ENCODE results near the gene ZNF519. TPM values are rescaled to one million over a fixed set of nuclear protein-coding genes. Genes with fewer than 3 reads are reported as not detected.
A peak's percentile ranks its signal among the peaks of the same experiment; 100 is the strongest.
"Not testable (repeated sequence)": the region's sequence is repeated elsewhere in the genome, so short reads cannot be mapped to it uniquely, and the experiment has no call there.

Gene ZNF519
- total RNA-seq, 2 donors from 2014 or later, result 24.6 to 31.9 TPM

DNA sequence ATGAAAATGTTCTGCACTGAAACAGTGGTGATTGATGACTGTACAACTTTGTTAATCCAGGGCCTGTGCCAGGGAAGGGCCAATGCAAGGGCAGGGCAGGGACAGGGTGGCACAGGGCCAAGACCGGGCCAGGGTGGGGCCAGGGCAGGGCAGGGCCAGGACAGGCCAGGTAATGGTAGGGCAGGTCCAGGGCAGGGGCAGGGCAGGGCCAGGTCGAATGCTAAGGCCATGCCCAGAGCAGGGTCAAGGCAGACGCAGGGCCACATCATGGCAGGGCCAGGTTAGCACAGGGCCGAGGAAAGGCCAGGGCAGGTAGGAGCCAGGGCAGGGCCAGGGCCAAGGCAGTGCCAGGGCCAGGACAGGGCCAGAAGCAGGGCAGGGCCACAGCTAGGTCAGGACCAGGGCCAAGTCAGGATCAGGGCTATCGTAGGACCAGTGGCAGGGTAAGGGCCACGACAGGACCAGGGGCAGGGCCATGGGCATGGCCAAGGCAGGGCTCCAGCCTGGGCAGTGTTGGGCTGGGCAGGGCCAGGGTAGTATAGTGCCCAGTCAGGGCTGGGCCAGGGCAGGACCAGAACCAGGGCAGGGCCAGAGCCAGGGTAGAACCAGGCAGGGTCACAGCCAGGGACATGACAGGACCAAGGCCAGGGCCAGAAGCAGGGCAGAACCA lies 38.3 kb upstream of the ZNF519 start:
- H3K27me3 Mint-ChIP-seq (ENCODE audit: insufficient read depth); DNase-seq; H3K27me3 ChIP-seq (ENCODE audit: control insufficient read depth, insufficient read depth, low read length, poor library complexity, severe bottlenecking); H3K9me3 ChIP-seq (ENCODE audit: control insufficient read depth, low read length); H3K36me3 ChIP-seq (ENCODE audit: control insufficient read depth, insufficient read depth, low read length); H3K9ac ChIP-seq (ENCODE audit: extremely low read depth, low read length, poor library complexity, severe bottlenecking); H3K27ac ChIP-seq (ENCODE audit: low read depth, low read length); H3K4me1 Mint-ChIP-seq; H3K36me3 Mint-ChIP-seq (ENCODE audit: low read depth); H3K4me1 ChIP-seq (ENCODE audit: control insufficient read depth, insufficient read depth, low read length); H3K4me3 ChIP-seq (ENCODE audit: low read length); H3K4me3 Mint-ChIP-seq; H3K27ac Mint-ChIP-seq: not testable (repeated sequence)
- H3K9me3 Mint-ChIP-seq, result peaks cover 72% of the 10 kb centered on the region
- WGBS, 2 experiments (ENCODE audit: insufficient coverage in 1 of 2, insufficient read length in 1 of 2), result 79% methylated on average over 4 to 5 of the region's 6 CpGs

DNA sequence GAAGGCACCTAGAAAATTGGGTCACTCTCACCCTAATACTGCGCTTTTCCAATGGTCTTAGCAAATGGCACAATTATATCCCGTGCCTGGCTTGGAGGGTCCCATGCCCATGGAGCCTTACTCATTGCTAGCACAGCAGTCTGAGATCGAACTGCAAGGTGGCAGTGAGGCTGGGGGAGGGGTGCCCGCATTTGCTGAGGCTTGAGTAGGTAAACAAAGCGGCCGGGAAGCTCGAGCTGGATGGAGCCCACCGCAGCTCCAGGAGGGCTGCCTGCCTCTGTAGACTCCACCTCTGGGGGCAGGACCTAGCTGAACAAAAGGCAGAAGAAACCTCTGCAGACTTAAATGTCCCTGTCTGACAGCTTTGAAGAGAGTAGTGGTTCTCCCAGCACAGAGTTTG lies 30.7 kb upstream of the ZNF519 start:
- not testable (repeated sequence) for H3K27ac Mint-ChIP-seq; H3K27ac ChIP-seq (ENCODE audit: low read depth, low read length); H3K27me3 ChIP-seq (ENCODE audit: control insufficient read depth, insufficient read depth, low read length, poor library complexity, severe bottlenecking); H3K9me3 ChIP-seq (ENCODE audit: control insufficient read depth, low read length); H3K4me3 ChIP-seq (ENCODE audit: low read length); H3K36me3 ChIP-seq (ENCODE audit: control insufficient read depth, insufficient read depth, low read length); H3K27me3 Mint-ChIP-seq (ENCODE audit: insufficient read depth); DNase-seq; H3K4me1 Mint-ChIP-seq; H3K36me3 Mint-ChIP-seq (ENCODE audit: low read depth); H3K9ac ChIP-seq (ENCODE audit: extremely low read depth, low read length, poor library complexity, severe bottlenecking); H3K4me1 ChIP-seq (ENCODE audit: control insufficient read depth, insufficient read depth, low read length); H3K4me3 Mint-ChIP-seq
- WGBS, 2 experiments (ENCODE audit: insufficient coverage in 1 of 2, insufficient read length in 1 of 2), result 53 to 69% methylated on average over 4 to 8 of the region's 8 CpGs
- H3K9me3 Mint-ChIP-seq, result peaks cover 61% of the 10 kb centered on the region

DNA sequence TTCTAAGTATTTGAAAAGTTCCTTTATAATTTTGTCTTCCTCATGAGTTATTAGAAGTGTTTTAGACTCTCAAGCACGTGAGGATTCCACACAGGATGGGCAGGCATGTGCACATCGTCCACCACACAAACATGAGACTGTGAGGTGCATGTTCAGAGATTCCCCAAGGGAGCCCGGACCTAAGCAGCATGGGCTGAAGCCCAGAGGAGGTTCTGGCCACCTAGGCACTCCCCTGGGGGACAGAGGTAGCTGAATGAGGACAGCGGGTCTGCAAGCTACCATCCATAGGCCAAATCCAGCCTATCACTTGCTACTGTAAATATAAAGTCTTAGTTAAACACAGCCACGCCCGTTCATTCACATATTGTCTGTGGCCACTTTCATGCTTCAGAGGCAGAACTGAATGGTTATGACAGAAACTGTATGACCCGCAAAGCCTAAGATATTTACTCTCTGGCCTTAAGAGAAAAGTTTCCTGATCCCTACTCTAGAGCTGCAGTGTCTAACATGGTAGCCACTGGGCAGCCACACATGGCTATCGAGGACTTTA lies 19.4 kb upstream of the ZNF519 start:
- not testable (repeated sequence) for H3K9me3 ChIP-seq (ENCODE audit: control insufficient read depth, low read length); H3K4me3 Mint-ChIP-seq; H3K4me3 ChIP-seq (ENCODE audit: low read length); H3K36me3 ChIP-seq (ENCODE audit: control insufficient read depth, insufficient read depth, low read length); H3K27ac ChIP-seq (ENCODE audit: low read depth, low read length); H3K4me1 ChIP-seq (ENCODE audit: control insufficient read depth, insufficient read depth, low read length); H3K27ac Mint-ChIP-seq; H3K27me3 Mint-ChIP-seq (ENCODE audit: insufficient read depth); H3K27me3 ChIP-seq (ENCODE audit: control insufficient read depth, insufficient read depth, low read length, poor library complexity, severe bottlenecking); H3K9ac ChIP-seq (ENCODE audit: extremely low read depth, low read length, poor library complexity, severe bottlenecking); H3K36me3 Mint-ChIP-seq (ENCODE audit: low read depth); H3K4me1 Mint-ChIP-seq
- peak; percentile 6 for DNase-seq
- 59 to 63% methylated on average over 3 to 7 of the region's 8 CpGs for WGBS, 2 experiments (ENCODE audit: insufficient coverage in 1 of 2, insufficient read length in 1 of 2)
- H3K9me3 Mint-ChIP-seq, result peaks cover 54% of the 10 kb centered on the region

DNA sequence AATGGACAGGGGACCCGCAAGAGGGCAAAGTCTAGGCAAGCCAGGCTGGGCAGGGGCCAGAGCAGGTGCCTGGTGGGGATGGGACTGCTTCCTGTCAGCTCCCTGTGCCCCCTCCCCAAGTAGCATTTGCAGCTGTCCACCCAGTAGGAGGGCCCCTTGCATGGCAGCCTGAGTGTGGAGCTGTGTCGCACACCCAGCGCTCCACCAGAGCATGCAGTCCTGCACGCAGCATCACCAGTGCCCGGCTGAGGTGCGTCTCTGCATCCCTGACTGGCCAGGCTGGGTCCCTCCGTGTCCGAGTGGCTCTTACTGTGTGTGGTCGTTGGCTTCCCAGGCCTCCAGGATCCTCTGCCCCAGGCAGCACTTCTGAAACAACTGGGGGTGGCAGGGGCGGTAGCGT lies 18.5 kb upstream of the ZNF519 start:
- not testable (repeated sequence) for H3K4me1 ChIP-seq (ENCODE audit: control insufficient read depth, insufficient read depth, low read length); H3K36me3 Mint-ChIP-seq (ENCODE audit: low read depth); H3K9ac ChIP-seq (ENCODE audit: extremely low read depth, low read length, poor library complexity, severe bottlenecking); H3K4me3 ChIP-seq (ENCODE audit: low read length); H3K4me3 Mint-ChIP-seq; H3K36me3 ChIP-seq (ENCODE audit: control insufficient read depth, insufficient read depth, low read length); H3K27ac ChIP-seq (ENCODE audit: low read depth, low read length); H3K27me3 ChIP-seq (ENCODE audit: control insufficient read depth, insufficient read depth, low read length, poor library complexity, severe bottlenecking); H3K4me1 Mint-ChIP-seq; H3K9me3 ChIP-seq (ENCODE audit: control insufficient read depth, low read length); H3K27me3 Mint-ChIP-seq (ENCODE audit: insufficient read depth); H3K27ac Mint-ChIP-seq
- DNase-seq, result peak; percentile 16
- WGBS, 2 experiments (ENCODE audit: insufficient coverage in 1 of 2, insufficient read length in 1 of 2), result 88 to 90% methylated on average over 1 to 11 of the region's 11 CpGs
- H3K9me3 Mint-ChIP-seq, result peaks cover 58% of the 10 kb centered on the region

DNA sequence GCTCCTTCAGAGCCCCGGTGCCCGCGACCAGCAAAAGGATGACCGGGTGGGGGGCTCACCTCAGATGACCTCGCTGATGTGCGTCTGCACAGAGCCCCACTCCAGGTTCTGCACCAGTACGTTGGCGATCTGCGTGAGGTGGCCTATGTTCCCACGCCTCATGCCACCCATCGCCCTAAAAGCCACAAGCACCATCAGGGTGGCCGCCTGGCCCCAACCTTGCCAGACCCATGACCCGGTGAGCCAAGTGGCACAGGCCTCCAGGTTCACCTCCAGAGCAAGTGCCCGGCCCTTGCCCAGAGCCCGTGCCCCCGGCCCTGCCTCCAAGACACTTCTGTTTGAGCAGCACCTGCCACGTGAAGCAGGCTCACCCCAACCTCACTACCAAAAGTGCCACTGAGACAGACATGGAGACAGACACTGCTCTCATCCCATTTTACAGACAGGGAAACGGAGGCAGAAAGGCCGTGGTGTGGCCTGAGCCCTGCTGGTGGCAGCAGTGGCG lies 17.7 kb upstream of the ZNF519 start:
- H3K4me1 Mint-ChIP-seq; H3K27me3 Mint-ChIP-seq (ENCODE audit: insufficient read depth); H3K27me3 ChIP-seq (ENCODE audit: control insufficient read depth, insufficient read depth, low read length, poor library complexity, severe bottlenecking); H3K36me3 ChIP-seq (ENCODE audit: control insufficient read depth, insufficient read depth, low read length); H3K4me3 Mint-ChIP-seq; H3K27ac ChIP-seq (ENCODE audit: low read depth, low read length); H3K4me1 ChIP-seq (ENCODE audit: control insufficient read depth, insufficient read depth, low read length); H3K36me3 Mint-ChIP-seq (ENCODE audit: low read depth); DNase-seq; H3K9me3 ChIP-seq (ENCODE audit: control insufficient read depth, low read length); H3K27ac Mint-ChIP-seq; H3K9ac ChIP-seq (ENCODE audit: extremely low read depth, low read length, poor library complexity, severe bottlenecking); H3K4me3 ChIP-seq (ENCODE audit: low read length): not testable (repeated sequence)
- H3K9me3 Mint-ChIP-seq, result peaks cover 62% of the 10 kb centered on the region
- WGBS, 2 experiments (ENCODE audit: insufficient coverage in 1 of 2, insufficient read length in 1 of 2), result 91 to 92% methylated on average over 6 to 17 of the region's 20 CpGs

DNA sequence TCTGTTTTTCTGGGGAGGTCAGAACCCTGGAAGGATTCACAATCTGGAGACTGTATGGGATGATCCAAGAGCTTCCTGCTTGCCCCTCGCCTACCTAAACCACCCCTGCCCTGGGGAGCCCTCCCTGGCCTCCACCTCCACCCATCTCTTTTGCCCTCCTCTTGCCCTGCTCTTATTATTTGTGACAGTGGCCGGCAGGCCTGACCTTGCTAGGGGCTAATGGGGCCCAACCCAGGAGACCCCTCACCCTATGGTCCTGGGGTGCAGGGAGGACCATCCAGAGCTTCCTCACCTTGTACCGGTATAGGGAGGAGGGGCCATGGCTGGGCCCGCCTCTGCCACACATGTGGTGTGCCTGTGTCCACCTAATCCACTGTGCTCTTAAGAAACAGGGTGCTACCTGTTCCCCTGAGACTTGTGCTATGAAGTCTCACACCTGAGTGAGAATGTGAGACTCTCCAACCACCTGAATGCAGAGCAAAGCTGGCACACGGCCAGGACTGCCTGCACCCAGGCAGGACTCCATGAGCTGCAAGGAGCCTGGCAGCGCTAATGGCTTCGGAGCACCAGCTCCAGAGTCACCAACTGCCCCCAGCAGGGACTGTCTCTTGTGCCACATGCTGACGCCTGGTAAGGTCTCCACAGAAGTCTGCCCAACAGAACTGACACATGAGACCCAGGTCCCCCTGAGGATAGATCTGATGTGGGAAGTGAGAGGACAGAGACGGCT lies 17.1 kb upstream of the ZNF519 start:
- not testable (repeated sequence) for DNase-seq; H3K36me3 ChIP-seq (ENCODE audit: control insufficient read depth, insufficient read depth, low read length); H3K4me3 ChIP-seq (ENCODE audit: low read length); H3K27ac ChIP-seq (ENCODE audit: low read depth, low read length); H3K4me1 Mint-ChIP-seq; H3K4me3 Mint-ChIP-seq; H3K36me3 Mint-ChIP-seq (ENCODE audit: low read depth); H3K27ac Mint-ChIP-seq; H3K9ac ChIP-seq (ENCODE audit: extremely low read depth, low read length, poor library complexity, severe bottlenecking); H3K27me3 ChIP-seq (ENCODE audit: control insufficient read depth, insufficient read depth, low read length, poor library complexity, severe bottlenecking); H3K27me3 Mint-ChIP-seq (ENCODE audit: insufficient read depth); H3K4me1 ChIP-seq (ENCODE audit: control insufficient read depth, insufficient read depth, low read length); H3K9me3 ChIP-seq (ENCODE audit: control insufficient read depth, low read length)
- 79 to 91% methylated on average over 5 to 9 of the region's 9 CpGs for WGBS, 2 experiments (ENCODE audit: insufficient coverage in 1 of 2, insufficient read length in 1 of 2)
- H3K9me3 Mint-ChIP-seq, result peaks cover 65% of the 10 kb centered on the region

Data from endodermal cell (in vitro differentiated cells).